MM.1S (cell line): ENCODE measurements around the gene PRPF6.
A peak's percentile ranks its signal among the peaks of the same experiment; 100 is the strongest.

Experiments used
- DNase-seq: peaks from one replicate; pipeline ENCODE4 v3.0.0-alpha.2; 2015
- H2AFZ ChIP-seq: fragments of 300-600 bp; sonication (generic); 2 replicates; pipeline ENCODE4 v1.6.0; 2016; ENCODE audit warnings: antibody characterized with exemption, low read length
- H3F3A ChIP-seq: fragments of 300-600 bp; sonication (generic); 2 replicates; pipeline ENCODE4 v1.6.1; 2016; ENCODE audit warnings: mild to moderate bottlenecking, antibody characterized with exemption, low read length, moderate library complexity, mixed read lengths; ENCODE audit not compliant: insufficient read depth
- H3K27ac ChIP-seq: fragments of 300-600 bp; sonication (generic); 2 replicates; pipeline ENCODE4 v1.5.1; 2016; ENCODE audit warnings: mild to moderate bottlenecking, low read length
- H3K27me3 ChIP-seq: fragments of 300-600 bp; sonication (generic); replicated peaks from 2 replicates; pipeline ENCODE4 v1.6.0; 2016; ENCODE audit warnings: low read length; ENCODE audit not compliant: insufficient read depth
- H3K36me3 ChIP-seq: fragments of 300-600 bp; sonication (generic); replicated peaks from 2 replicates; pipeline ENCODE4 v1.6.1; 2016; ENCODE audit warnings: mild to moderate bottlenecking, low read length, mixed read lengths; ENCODE audit not compliant: insufficient read depth
- H3K4me1 ChIP-seq: fragments of 300-600 bp; sonication (generic); 2 replicates; pipeline ENCODE4 v1.6.1; 2016; ENCODE audit warnings: low read length, mixed read lengths
- H3K4me2 ChIP-seq: fragments of 300-600 bp; sonication (generic); 2 replicates; pipeline ENCODE4 v1.6.0; 2016; ENCODE audit warnings: low read depth, low read length
- H3K4me3 ChIP-seq: fragments of 300-600 bp; sonication (generic); 2 replicates; pipeline ENCODE4 v1.5.1; 2016; ENCODE audit warnings: low read length, mixed read lengths
- H3K79me2 ChIP-seq: fragments of 300-600 bp; sonication (generic); 2 replicates; pipeline ENCODE4 v1.6.1; 2016; ENCODE audit warnings: mixed run types, low read length, mixed read lengths
- H3K9ac ChIP-seq: fragments of 300-600 bp; sonication (generic); 2 replicates; pipeline ENCODE4 v1.6.1; 2016; ENCODE audit warnings: low read length, mixed read lengths
- H3K9me2 ChIP-seq: fragments of 300-600 bp; sonication (generic); replicated peaks from 2 replicates; pipeline ENCODE4 v1.6.1; 2016; ENCODE audit warnings: mild to moderate bottlenecking, low read length, mixed read lengths; ENCODE audit not compliant: insufficient read depth
- H3K9me3 ChIP-seq: fragments of 300-600 bp; sonication (generic); replicated peaks from 2 replicates; pipeline ENCODE4 v1.6.1; 2016; ENCODE audit warnings: mild to moderate bottlenecking, low read length, mixed read lengths; ENCODE audit not compliant: insufficient read depth
- H4K20me1 ChIP-seq: fragments of 300-600 bp; sonication (generic); 2 replicates; pipeline ENCODE4 v1.6.1; 2016; ENCODE audit warnings: mild to moderate bottlenecking, low read length, moderate library complexity, mixed read lengths; ENCODE audit not compliant: insufficient read depth
- CTCF ChIP-seq: fragments of 300-600 bp; sonication (generic); IDR thresholded peaks from 2 replicates; pipeline ENCODE4 v1.5.1; 2016; ENCODE audit warnings: antibody characterized with exemption, low read length, mixed read lengths
- EZH2 ChIP-seq: fragments of 300-600 bp; sonication (generic); optimal IDR thresholded peaks from 2 replicates; pipeline ENCODE3; 2017; ENCODE audit warnings: low read depth, mild to moderate bottlenecking, antibody characterized with exemption, low read length, mixed read lengths
- EZH2phosphoT487 ChIP-seq: fragments of 300-600 bp; sonication (generic); IDR thresholded peaks from 2 replicates; pipeline ENCODE4 v1.6.1; 2018; ENCODE audit warnings: antibody characterized with exemption, low read length

Gene PRPF6

DNA sequence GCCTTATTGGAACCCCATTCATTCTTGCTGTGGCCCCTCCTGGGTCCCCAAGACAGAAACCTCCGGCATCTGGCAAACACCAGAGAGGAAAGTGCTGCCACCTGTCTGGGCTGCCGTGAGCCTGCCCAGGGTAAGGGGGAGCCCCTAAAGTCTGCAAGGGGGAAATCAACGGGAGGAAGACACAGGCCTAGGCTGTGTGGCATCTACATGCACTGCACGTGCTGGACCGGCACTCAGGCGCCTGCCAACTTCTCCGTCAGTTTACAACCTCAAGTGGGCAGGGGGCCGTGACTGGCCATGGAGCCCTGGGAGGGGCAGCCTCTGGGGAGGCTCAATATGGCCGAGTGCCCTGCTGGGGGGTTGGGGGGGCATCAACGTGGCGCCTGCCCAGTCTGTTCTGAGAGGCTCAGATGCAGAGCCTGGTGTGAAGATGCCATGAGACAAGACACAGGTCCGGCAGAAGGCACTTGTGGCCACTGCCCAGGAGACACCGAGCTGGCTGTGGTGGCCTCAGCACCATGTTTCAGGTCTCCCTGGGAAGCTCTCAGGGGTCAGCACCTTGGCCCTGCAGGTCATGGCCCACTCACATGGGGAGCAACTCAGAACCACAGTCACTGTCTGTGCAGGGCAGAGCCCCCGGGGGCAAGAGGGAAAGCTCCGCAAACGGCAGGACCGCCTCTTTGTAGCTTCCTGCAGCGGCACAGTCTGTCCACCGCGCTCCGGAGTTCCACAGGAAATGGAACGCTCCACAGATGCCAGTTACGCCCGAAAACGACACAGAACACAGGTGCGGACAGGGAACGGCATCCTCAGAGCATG is 33.1 kb upstream of the PRPF6 start:
- no peak for DNase-seq
- no peaks in the 10 kb centered on the region for H3K9me2 ChIP-seq
- H3F3A ChIP-seq: peaks cover 18% of the 10 kb centered on the region
- peaks cover 28% of the 10 kb centered on the region for H3K4me1 ChIP-seq
- H3K27me3 ChIP-seq: no peaks in the 10 kb centered on the region
- H3K9ac ChIP-seq: no peak overlapping the region
- TF ChIP-seq EZH2 (no peak), CTCF (no peak), EZH2phosphoT487 (no peak)
- H3K9me3 ChIP-seq: no peaks in the 10 kb centered on the region
- H4K20me1 ChIP-seq: peaks cover 26% of the 10 kb centered on the region; the same call in 1 of the 2 replicates
- no peak overlapping the region for H2AFZ ChIP-seq
- H3K79me2 ChIP-seq: peaks cover 83% of the 10 kb centered on the region
- no peak overlapping the region for H3K4me3 ChIP-seq
- H3K36me3 ChIP-seq: no peaks in the 10 kb centered on the region; the same call in 1 of the 2 replicates
- H3K4me2 ChIP-seq: no peak overlapping the region
- H3K27ac ChIP-seq: no peak overlapping the region

DNA sequence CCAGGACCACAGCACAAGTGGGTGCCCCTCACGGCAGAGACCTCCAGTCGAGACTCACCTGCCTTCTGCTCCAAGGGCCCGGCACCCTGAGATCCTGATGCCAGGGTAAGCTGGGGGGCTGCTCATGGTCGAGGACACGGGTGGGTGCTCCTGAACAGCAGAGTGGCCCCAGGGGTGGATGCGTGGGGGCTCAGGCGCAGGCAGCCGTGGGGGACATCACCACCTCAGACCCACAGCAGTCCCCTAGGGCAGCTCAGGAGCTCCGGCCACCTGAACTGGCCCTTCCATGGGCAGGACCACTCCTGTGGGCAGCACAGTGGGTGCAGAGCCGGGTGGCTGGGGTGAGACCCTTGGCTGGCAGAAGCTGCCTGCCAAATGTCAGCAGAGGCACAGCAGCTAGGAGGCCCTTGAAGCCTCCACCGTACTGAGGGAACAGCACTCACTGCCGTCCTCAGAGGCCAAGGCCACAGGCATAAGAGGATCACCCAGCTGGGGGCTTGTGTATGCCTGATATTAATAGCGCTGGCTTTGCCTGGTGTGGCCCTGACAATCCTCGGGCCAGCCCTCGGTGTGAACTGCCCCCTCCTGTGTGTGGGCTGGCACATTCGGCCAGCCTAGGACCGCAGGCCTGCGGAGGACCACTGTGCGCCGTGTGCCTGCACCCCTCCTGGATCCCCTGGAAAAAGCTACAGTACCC is 30.1 kb upstream of the PRPF6 start:
- Histone ChIP-seq H4K20me1 (peaks cover 26% of the 10 kb centered on the region; the same call in 1 of the 2 replicates), H3K9me3 (no peaks in the 10 kb centered on the region), H3K27ac (peak overlapping the region; percentile 74), H3K9me2 (no peaks in the 10 kb centered on the region), H3K27me3 (no peaks in the 10 kb centered on the region), H2AFZ (no peak overlapping the region), H3K9ac (peak overlapping the region; percentile 50), H3F3A (peaks cover 22% of the 10 kb centered on the region), H3K4me1 (peaks cover 38% of the 10 kb centered on the region), H3K4me2 (peak overlapping the region; percentile 99), H3K79me2 (peaks cover 99% of the 10 kb centered on the region), H3K4me3 (peak overlapping the region; percentile 45), H3K36me3 (no peaks in the 10 kb centered on the region)
- no peak for TF ChIP-seq EZH2
- no peak for TF ChIP-seq EZH2phosphoT487
- TF ChIP-seq CTCF: no peak
- no peak for DNase-seq

DNA sequence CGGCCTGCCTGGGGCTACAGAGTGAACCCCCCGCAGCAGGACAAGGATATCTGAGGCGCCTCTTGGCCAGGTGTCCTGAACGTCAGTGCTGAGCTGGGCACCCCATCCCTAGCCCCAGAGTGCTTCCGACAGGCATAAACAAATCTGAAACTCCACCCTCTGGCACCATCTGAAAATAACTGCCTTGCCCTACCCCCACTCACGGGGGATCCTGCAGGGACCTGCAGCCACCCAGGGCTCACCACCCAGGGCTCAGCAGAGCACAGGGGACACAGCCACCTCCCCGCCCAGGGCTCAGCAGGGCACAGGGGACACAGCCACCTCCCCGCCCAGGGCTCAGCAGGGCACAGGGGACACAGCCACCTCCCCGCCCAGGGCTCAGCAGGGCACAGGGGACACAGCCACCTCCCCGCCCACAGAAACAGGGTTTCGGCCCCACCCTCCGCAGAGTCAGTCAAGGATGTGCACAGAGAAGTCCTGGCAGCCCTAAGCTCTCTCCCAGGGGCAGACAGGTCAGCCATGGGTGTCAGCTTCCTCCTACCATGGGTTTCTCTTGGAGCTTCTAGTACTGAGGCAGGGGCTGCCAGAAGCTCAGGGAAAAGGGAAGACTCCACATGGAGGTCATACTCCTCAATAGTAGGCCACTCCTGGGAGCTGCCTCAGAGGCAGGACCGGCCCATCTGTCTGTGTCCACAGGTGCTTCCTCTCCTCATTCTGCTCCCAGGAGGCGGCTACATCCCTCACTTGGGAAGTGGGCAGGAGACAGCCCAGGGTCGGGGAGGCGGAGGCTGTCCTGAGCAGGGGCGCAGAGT is 29.3 kb upstream of the PRPF6 start:
- Histone ChIP-seq H3K27me3 (no peaks in the 10 kb centered on the region), H2AFZ (no peak overlapping the region), H3K4me3 (peak overlapping the region; percentile 45), H3K4me2 (peak overlapping the region; percentile 99), H4K20me1 (peaks cover 26% of the 10 kb centered on the region; the same call in 1 of the 2 replicates), H3K9ac (peak overlapping the region; percentile 50), H3K9me2 (no peaks in the 10 kb centered on the region), H3K9me3 (no peaks in the 10 kb centered on the region), H3K79me2 (peaks cover 95% of the 10 kb centered on the region), H3K27ac (peak overlapping the region; percentile 74), H3K4me1 (peaks cover 38% of the 10 kb centered on the region), H3K36me3 (no peaks in the 10 kb centered on the region), H3F3A (peaks cover 22% of the 10 kb centered on the region)
- no peak for TF ChIP-seq EZH2
- TF ChIP-seq EZH2phosphoT487: no peak
- no peak for TF ChIP-seq CTCF
- peak; percentile 71 for DNase-seq
